CD4-positive, alpha-beta T cell treated with Interleukin-10 for 1 hour (primary cell): ENCODE results near the gene PXK.
"Not testable (repeated sequence)": the region's sequence is repeated elsewhere in the genome, so short reads cannot be mapped to it uniquely, and the experiment has no call there.

Source experiments
- DNase-seq: peaks from one replicate; pipeline ENCODE4 v3.0.0-alpha.2; 2020

Gene PXK

GRCh38 chr3:58323529-58324390 is 8.9 kb upstream of the PXK start:
- DNase-seq = no peak

- DNase-seq = no peak
These were observed 8.0 kb upstream of the PXK start for GRCh38 chr3:58324391-58325390.

DNA sequence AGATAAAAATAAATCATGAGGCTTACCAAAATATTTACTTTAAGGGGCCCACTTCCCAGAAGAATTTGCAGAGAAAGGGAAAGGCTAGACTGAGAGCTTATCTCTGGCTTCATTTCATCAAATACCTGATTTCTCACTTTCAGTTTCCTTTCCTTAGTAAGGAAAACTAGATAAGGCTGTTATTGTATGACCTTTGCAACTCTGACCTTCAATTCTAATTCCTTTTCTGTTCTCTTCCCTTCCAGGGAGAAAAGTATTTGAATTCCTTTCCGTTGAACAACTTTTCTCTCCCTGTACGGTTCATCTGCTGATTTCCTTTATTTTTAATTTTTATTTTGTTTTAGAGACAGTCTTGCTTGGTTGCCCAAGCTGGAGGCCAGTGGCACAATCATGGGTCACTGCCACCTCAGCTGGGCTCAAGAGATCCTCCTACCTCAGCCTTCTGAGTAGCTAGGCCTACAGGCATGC is 7.1 kb upstream of the PXK start:
- no peak for DNase-seq

DNA sequence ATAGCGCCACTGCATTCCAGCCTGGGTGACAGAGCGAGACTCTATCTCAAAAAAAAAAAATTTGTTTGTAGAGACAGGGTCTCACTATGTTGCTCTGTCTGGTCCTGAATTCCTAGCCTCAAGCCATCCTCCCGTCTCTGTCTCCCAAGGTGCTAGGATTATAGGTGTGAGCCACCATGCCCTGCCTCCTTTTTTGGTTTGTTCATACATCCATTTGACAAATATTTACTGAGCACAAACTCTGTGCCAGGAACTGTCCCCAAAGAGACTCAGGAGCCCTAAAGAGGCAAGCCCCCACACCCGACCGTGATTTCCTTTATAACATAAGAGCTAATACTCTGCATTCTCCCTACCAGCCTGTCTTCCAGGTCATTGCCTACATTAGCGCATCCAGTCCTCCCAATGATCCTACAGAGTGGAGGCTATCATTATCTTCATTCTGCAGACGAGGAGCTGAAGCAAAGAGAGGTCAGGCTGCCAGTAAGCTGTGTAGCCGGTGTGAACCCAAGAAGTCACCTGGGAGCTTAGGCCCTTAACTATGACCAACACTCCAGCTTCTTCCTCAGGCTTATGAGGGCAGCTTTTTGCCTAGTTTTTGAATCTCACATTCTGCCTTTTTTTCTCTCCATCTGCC is 6.3 kb upstream of the PXK start:
- no peak for DNase-seq

- no peak for DNase-seq
These were observed 3.4 kb upstream of the PXK start for GRCh38 chr3:58329150-58329921.

- no peak for DNase-seq
These were observed 2.7 kb upstream of the PXK start for GRCh38 chr3:58329922-58330413.

- no peak for DNase-seq
These were observed 1.0 kb upstream of the PXK start for GRCh38 chr3:58331593-58332152.

DNA sequence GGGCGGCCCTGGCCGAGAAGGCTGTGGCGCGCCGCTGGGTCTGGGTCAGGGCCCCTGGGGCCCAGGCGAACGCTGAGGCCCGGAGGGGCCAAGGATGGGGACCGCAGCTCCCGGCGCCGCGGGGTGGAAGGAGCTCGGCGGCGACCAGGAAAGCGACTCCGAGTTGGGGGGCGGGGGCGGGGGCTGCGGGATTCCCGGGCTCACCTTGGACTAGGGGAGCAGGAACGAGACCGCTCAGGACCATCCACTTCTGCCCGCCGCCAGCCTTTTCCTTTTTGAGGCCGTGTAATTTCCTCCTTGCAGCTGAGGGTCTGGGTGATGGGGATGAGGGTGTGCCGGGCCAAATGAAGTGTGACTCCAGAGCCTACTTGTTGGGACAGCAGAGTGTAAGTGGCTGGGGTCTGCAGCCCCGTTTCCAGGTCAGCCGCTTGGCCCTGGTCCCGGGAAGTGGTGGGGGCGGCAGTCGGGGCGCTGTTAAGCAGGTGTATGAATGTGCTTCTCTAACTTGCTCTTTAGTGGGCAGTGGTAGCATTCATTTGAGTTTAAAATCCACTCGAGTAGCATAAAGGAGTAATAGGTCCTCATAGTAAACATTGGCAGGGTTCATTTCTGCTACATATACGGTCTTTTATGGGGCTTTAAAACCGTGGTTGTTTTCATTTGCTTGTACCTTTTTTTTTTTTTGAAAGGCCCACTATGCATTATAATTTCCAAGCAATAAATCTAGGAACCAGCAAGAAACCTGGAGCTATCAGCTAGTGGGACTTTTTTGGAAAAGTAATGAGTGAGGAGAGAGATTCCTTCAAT is 717 bp downstream of the PXK start:
- peak; percentile 36 for DNase-seq

- DNase-seq = no peak
These were observed 1.3 kb downstream of the PXK start for GRCh38 chr3:58334013-58334321.

DNA sequence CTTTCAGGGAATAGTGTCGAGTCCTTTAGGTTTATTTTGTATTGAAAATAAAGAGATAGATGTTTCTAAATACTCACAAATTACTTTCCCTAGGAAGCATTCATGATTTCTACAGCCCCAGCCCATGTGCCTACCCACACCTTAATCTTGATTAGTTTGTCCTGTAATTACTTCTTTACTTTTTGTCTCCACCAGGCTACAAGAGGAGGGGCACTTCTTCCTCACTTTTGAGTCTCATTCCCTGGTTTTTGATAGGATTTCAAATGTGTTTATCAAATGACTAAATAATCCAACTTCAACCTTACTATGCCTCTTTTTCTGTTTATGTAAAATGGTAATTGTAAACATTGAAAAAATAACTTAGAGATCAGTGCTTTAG is 1.8 kb downstream of the PXK start:
- no peak for DNase-seq

DNA sequence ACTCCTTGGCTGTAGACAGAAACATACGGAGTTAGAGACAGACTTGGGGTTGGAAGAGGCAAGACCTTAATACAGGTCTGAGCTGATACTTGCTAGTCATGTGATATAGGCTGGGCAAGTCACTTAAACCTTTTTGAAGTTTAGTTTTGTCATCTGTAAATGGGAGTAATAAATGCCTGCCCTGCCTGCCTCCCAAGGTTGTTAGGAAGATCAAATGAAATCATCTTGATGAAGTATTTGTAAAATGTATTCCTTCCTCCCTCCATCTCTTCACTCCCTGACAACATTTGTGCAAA is 2.9 kb downstream of the PXK start:
- no peak for DNase-seq

GRCh38 chr3:58336135-58336882 is 3.6 kb downstream of the PXK start:
- no peak for DNase-seq

DNA sequence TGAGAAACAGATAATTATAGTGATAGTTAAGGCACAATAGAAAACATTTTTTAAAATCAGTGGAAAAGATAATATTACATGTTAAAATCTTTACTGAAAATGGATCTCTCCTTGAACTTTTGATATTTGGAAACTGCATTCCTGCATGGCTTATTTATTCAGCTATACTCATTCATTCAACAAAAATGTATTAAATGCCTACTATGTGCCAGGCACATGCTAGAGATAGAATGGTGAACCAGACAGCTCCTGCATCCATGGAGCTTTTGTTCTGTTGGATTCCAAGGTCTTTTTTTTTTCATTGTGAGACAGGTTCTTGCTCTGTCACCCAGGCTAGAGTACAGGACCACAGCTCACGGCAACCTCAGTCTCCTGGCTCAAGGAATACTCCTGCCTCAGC is 4.5 kb downstream of the PXK start:
- DNase-seq = no peak

- not testable (repeated sequence) for DNase-seq
These were observed 6.5 kb downstream of the PXK start for GRCh38 chr3:58339146-58339545.

DNA sequence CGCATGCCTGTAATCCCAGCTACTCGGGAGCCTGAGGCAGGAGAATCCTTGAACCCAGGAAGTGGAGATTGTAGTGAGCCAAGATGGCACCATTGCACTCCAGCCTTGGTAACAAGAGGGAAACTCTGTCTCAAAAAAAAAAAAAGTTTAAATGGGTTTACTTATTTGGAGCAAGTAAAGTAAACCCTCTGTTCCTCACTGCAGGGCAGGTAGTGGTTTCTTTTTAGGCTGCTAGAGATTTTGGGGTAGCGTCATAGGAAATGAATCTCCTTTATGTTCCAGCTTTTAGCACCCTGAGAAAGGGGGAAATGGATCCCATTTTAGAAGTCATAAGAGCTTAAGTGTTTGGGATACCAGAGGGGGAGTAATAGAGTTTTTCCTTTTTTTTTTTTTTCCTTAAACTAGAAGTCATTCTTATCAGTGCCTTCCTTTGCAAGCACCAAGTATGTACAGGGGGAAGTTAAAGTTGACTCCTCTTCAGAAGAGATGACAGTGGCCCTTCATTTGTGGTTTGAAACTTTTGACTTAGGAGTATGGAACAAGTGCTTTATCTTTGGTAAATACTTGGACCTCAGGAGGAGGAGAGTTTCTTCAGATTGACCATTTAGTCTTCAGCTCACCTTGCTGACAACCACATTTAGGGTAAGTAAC is 8.0 kb downstream of the PXK start:
- no peak for DNase-seq

DNA sequence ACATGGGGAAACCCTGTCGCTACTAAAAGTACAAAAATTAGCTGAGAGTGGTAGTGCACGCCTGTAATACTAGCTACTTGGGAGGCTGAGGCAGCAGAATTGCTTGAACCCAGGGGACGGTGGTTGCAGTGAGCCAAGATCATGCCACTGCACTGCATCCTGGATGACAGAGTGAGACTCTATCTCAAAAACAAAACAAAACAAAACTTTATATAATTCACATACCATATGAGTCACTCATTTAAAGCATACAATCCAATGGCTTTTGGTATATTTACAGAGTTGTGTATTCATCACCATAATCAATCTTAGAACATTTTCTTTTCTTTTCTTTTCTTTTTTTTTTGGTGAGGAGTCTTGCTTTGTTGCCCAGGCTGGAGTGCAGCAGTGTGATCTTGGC is 8.7 kb downstream of the PXK start:
- DNase-seq = no peak

GRCh38 chr3:58342676-58343075 is 10.0 kb downstream of the PXK start:
- no peak for DNase-seq

GRCh38 chr3:58345457-58345856 is 12.8 kb downstream of the PXK start:
- DNase-seq = no peak

- no peak for DNase-seq
These were observed 13.7 kb downstream of the PXK start for GRCh38 chr3:58346368-58346767.

GRCh38 chr3:58347984-58348383 is 15.3 kb downstream of the PXK start:
- DNase-seq = no peak
